ENCODE results near the gene NCKAP5.

DNA sequence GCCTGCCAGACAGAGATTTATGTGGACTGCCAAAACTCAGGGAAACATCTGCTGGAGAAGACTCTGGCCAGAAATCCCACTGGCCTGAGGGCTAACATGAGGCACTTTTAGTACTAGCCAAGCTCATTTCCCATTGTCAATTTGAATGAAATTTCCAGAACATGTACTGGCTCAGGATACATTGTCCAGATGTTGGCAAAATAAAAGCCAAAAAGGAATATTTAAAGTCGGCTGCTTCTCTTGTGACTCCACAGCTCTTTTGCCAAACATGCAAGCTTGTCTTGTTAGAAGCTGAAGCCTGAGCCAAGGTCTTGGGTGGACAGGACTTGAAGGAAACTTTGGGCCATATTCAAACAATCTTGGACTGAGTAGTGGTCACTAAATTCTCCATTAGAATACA, 215.5 kb downstream of the NCKAP5 start:
- TF ChIP-seq, protein P1, sequence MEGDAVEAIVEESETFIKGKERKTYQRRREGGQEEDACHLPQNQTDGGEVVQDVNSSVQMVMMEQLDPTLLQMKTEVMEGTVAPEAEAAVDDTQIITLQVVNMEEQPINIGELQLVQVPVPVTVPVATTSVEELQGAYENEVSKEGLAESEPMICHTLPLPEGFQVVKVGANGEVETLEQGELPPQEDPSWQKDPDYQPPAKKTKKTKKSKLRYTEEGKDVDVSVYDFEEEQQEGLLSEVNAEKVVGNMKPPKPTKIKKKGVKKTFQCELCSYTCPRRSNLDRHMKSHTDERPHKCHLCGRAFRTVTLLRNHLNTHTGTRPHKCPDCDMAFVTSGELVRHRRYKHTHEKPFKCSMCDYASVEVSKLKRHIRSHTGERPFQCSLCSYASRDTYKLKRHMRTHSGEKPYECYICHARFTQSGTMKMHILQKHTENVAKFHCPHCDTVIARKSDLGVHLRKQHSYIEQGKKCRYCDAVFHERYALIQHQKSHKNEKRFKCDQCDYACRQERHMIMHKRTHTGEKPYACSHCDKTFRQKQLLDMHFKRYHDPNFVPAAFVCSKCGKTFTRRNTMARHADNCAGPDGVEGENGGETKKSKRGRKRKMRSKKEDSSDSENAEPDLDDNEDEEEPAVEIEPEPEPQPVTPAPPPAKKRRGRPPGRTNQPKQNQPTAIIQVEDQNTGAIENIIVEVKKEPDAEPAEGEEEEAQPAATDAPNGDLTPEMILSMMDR (IDR thresholded peaks at IDR 0.05): no peak
- no peak for TF ChIP-seq POLR2A (IDR thresholded peaks at IDR 0.05)
